NCI-H128 (cell line): ENCODE data around the gene ABCB6.
A peak's percentile ranks its signal among the peaks of the same experiment; 100 is the strongest.

Experiments used
- DNase-seq: peaks from one replicate; lab custom pipeline; 2025; ENCODE audit not compliant: unreplicated experiment; lab: John Stamatoyannopoulos, UW

Gene ABCB6

GRCh38 chr2:219186754-219187456 is 31.9 kb downstream of the ABCB6 start:
- no peak for DNase-seq

DNA sequence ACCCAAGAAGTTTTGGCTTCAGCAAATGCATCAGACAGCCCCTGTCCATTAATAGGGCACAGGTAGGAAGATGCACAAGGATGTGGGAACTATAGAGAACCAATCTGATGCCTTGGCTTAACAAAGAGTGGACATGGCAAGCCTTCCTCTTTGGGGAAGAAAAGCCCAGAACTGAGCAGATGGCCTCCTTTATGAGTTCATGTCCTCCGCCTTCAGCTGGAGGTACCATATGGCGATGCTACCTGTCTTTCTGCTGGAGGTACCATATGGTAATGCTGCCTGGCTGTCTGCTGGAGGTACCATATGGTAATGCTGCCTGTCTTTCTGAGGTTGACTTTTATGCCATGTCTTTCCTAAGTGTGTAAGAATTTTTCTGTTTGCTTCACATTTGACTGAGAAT is 34.6 kb downstream of the ABCB6 start:
- no peak for DNase-seq

DNA sequence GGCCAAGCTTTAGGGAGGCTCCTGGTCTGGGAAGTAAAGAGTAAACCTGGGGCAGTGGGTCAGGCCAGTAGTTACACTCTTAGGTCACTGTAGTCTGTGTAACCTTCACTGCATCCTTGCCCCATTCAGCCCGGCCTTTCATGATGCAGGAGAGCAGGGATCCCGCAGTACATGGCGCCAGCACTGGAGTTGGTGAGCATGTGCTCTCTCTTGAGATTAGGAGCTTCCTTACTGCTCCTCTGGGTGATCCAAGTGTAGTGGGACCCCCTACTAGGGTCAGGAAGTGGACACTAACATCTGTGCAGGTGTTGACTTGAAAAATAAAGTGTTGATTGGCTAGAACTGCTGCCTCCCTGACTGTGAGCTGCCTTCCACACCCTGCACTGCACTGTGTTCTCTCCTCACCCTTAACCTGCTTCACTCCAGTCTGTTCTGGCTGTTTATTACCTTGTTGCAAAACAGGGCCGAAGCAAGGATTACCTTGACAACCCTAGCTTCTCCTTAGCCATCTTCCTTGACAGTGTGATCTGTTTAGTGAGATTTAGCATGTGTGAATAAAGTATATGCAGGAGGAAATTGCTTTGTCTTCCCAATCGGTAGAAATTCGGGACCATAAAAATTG is 35.5 kb downstream of the ABCB6 start:
- DNase-seq: no peak

DNA sequence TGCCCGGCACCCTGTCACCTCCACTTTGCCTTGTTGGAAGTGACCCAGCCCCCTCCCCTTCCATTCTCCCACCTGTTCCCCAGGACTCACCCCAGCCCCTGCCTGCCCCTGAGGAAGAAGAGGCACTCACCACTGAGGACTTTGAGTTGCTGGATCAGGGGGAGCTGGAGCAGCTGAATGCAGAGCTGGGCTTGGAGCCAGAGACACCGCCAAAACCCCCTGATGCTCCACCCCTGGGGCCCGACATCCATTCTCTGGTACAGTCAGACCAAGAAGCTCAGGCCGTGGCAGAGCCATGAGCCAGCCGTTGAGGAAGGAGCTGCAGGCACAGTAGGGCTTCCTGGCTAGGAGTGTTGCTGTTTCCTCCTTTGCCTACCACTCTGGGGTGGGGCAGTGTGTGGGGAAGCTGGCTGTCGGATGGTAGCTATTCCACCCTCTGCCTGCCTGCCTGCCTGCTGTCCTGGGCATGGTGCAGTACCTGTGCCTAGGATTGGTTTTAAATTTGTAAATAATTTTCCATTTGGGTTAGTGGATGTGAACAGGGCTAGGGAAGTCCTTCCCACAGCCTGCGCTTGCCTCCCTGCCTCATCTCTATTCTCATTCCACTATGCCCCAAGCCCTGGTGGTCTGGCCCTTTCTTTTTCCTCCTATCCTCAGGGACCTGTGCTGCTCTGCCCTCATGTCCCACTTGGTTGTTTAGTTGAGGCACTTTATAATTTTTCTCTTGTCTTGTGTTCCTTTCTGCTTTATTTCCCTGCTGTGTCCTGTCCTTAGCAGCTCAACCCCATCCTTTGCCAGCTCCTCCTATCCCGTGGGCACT is 36.2 kb downstream of the ABCB6 start:
- no peak for DNase-seq

DNA sequence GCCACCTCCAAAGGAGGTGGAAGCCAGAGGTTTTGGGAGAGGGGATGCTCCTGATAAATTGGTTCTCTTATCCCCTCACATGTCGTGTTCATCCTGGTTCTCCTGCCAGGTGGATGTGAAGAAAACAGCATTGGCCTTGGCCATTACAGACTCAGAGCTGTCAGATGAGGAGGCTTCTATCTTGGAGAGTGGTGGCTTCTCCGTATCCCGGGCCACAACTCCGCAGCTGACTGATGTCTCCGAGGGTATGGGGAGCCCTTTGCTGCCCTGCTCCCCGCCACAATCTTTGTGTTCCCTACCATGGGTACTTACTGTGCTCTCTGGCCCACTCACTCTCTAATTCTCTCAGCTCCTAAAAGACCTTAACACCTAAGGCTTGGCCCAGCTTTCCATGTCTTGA is 37.2 kb downstream of the ABCB6 start:
- no peak for DNase-seq

- DNase-seq: no peak
Observed at GRCh38 chr2:219180961-219181360, 37.8 kb downstream of the ABCB6 start.

GRCh38 chr2:219179601-219180465 is 38.9 kb downstream of the ABCB6 start:
- no peak for DNase-seq

DNA sequence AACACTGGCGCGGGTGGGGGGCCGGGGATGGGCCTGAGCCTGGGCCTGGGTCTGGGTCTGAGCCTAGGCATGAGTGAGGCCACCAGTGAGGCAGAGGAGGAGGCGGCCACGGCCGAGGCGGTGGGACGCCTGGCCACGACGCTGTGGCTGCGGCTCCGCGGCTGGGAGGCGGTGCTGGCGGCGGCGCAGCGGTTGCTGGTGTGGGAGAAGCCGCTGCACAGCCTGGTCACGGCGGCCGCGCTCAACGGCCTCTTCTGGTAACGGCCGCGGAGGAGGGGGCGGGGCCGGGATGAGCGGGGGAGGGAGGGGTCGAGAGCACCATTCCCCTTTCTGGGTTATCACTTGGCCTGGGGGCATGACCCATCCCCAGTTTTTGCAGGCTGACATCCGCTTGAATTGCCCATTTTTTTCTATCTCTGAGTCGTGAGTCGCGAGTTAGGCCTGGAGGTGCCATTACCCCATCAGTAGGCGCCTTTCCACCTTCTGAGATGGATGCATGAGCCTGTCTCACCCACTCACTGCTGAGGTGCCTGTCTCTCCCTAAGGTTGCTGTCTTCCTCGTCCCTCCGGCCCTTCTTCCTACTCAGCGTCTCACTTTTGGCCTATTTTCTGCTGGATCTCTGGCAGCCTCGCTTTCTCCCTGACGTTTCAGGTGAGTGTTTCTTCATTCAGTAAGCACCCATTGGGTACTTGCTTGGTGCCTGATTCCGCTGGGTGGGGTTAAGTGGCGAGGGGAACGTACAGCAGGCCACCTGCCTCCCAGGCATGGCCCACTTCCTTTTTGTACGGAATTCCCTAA is 40.2 kb downstream of the ABCB6 start:
- DNase-seq: no peak

- DNase-seq: peak; percentile 43
Observed at GRCh38 chr2:219177552-219178376, 41.0 kb downstream of the ABCB6 start, which contains the start of gene RETREG2. TSS of gene RETREG2 (plus strand) at chr2:219178275. CDS start at chr2:219178353, 78 bp downstream.

GRCh38 chr2:219176818-219177551 is 41.8 kb downstream of the ABCB6 start, which contains the start of gene CNPPD1:
TSS of gene CNPPD1 (minus strand) at chr2:219176925. CDS start at chr2:219176828, 97 bp downstream.
- peak; percentile 51 for DNase-seq

- DNase-seq: no peak
Observed at GRCh38 chr2:219175928-219176817, 42.6 kb downstream of the ABCB6 start.

- no peak for DNase-seq
Observed at GRCh38 chr2:219175486-219175885, 43.3 kb downstream of the ABCB6 start.

DNA sequence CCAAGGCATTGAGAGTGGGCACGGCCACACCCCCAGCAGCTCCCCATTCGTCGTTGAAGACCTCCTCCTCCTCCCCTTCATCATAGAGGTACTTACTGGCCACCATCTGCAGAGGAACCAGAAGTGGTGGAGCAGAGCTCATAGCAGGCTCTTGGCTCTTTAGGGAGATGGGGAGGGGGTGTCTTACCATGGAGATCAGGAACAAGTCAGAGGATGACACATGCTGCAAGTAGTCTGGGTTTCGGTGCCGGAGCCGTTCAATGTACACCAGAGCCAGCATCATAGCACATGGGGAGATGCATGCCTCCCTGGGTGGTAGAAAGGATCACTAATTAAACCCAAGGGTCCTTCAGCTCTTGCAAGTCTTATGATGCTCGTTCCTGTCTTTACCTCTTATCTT is 44.0 kb downstream of the ABCB6 start:
- DNase-seq: no peak

GRCh38 chr2:219174146-219174545 is 44.6 kb downstream of the ABCB6 start:
- no peak for DNase-seq

- DNase-seq: no peak
Observed at GRCh38 chr2:219173176-219173575, 45.6 kb downstream of the ABCB6 start.

GRCh38 chr2:219172231-219173154 is 46.3 kb downstream of the ABCB6 start:
- no peak for DNase-seq
